WTC11 (cell line): ENCODE measurements around the gene MSI2.

Experiments used
- ESRRA ChIP-seq: sonication (generic); formaldehyde crosslinking; IDR thresholded peaks from 2 replicates; pipeline ENCODE4 v1.8.1; 2022; ENCODE audit warnings: mild to moderate bottlenecking, missing genetic modification reagents, borderline replicate concordance
- SMAD4 ChIP-seq: sonication (generic); formaldehyde crosslinking; IDR thresholded peaks from 2 replicates; pipeline ENCODE4 v1.8.0; 2022; ENCODE audit warnings: mild to moderate bottlenecking, missing genetic modification reagents
- TF ChIP-seq, protein P1 (sequence below): fragments of 200-600 bp; IDR thresholded peaks from 2 replicates; pipeline ENCODE4 v1.8.0; 2022; ENCODE audit warnings: antibody characterized with exemption
- TF ChIP-seq, protein P2 (sequence below): sonication (generic); formaldehyde crosslinking; IDR thresholded peaks from 2 replicates; pipeline ENCODE4 v1.8.0; 2022; ENCODE audit warnings: mild to moderate bottlenecking, missing genetic modification reagents

DNA sequence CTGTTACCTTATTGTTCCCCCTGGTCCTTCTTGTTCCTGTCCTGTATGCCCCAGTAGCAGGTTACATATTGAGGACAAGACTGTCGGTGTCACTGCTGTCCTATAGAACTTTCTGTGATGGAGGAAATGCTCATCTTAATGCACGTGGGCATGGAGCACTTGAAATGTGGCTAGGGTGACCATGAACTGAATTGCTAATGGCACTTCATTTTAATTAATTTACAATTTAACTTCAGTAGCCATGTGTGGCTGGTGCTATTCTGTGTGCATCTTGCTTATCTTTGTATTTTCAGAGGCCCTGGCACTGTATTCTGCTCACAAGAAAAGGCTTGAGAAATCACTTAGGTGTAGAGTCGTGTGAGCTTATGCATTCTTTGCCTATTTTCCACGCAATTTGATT lies 125.2 kb downstream of the MSI2 start:
- no peak for TF ChIP-seq ESRRA
- TF ChIP-seq, protein P1, sequence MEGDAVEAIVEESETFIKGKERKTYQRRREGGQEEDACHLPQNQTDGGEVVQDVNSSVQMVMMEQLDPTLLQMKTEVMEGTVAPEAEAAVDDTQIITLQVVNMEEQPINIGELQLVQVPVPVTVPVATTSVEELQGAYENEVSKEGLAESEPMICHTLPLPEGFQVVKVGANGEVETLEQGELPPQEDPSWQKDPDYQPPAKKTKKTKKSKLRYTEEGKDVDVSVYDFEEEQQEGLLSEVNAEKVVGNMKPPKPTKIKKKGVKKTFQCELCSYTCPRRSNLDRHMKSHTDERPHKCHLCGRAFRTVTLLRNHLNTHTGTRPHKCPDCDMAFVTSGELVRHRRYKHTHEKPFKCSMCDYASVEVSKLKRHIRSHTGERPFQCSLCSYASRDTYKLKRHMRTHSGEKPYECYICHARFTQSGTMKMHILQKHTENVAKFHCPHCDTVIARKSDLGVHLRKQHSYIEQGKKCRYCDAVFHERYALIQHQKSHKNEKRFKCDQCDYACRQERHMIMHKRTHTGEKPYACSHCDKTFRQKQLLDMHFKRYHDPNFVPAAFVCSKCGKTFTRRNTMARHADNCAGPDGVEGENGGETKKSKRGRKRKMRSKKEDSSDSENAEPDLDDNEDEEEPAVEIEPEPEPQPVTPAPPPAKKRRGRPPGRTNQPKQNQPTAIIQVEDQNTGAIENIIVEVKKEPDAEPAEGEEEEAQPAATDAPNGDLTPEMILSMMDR: no peak
- TF ChIP-seq, protein P2, sequence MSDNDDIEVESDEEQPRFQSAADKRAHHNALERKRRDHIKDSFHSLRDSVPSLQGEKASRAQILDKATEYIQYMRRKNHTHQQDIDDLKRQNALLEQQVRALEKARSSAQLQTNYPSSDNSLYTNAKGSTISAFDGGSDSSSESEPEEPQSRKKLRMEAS (CRISPR knock-in tag): no peak
- TF ChIP-seq SMAD4 (CRISPR knock-in tag): no peak
